SK-N-SH (cell line): ENCODE measurements around the gene TRIM47.

Experiments used
- CHD2 ChIP-seq: fragments of 150-350 bp; IDR thresholded peaks from 2 replicates; pipeline ENCODE4 v1.6.1; 2018; ENCODE audit warnings: low read length; ENCODE audit not compliant: partially characterized antibody
- EP300 ChIP-seq, 2 experiments: IDR thresholded peaks; 2 replicates each; pipeline versions ENCODE4 v1.4.0 to v1.6.1; 2012; ENCODE audit warnings: borderline replicate concordance in 1 of 2, low read depth in 1 of 2, low read length in 1 of 2
- EZH2phosphoT487 ChIP-seq: fragments of 200-600 bp; sonication (generic); IDR thresholded peaks from 2 replicates; pipeline ENCODE4 v1.6.1; 2017; ENCODE audit warnings: low read depth, mixed run types, mild to moderate bottlenecking, antibody characterized with exemption, moderate library complexity, borderline replicate concordance
- GABPA ChIP-seq: IDR thresholded peaks from 2 replicates; pipeline ENCODE4 v1.4.0; 2012; ENCODE audit warnings: low read depth, mild to moderate bottlenecking
- JUND ChIP-seq: IDR thresholded peaks from 2 replicates; pipeline ENCODE4 v1.4.0; 2012
- MAX ChIP-seq: IDR thresholded peaks from 2 replicates; pipeline ENCODE4 v1.4.0; 2012; ENCODE audit warnings: low read depth
- NRF1 ChIP-seq: IDR thresholded peaks from 2 replicates; pipeline ENCODE4 v1.6.1; 2012; ENCODE audit warnings: low read depth, mild to moderate bottlenecking, low read length
- POLR2AphosphoS5 ChIP-seq: IDR thresholded peaks from 2 replicates; pipeline ENCODE4 v1.6.1; 2012; ENCODE audit warnings: low read depth, low read length
- RFX5 ChIP-seq: IDR thresholded peaks from 2 replicates; pipeline ENCODE4 v1.6.1; 2012; ENCODE audit warnings: mild to moderate bottlenecking, improper control_type of control experiment, low read length
- SIN3A ChIP-seq: IDR thresholded peaks from 2 replicates; pipeline ENCODE4 v1.6.1; 2012; ENCODE audit warnings: low read depth, mild to moderate bottlenecking, low read length, moderate library complexity, borderline replicate concordance
- TAF1 ChIP-seq: IDR thresholded peaks from 2 replicates; pipeline ENCODE4 v1.6.1; 2012; ENCODE audit warnings: low read depth, mild to moderate bottlenecking, low read length, moderate library complexity, borderline replicate concordance
- TEAD4 ChIP-seq: IDR thresholded peaks from 2 replicates; pipeline ENCODE4 v1.4.0; 2012; ENCODE audit warnings: mild to moderate bottlenecking, borderline replicate concordance; ENCODE audit not compliant: insufficient read depth
- TF ChIP-seq, protein P1 (sequence below): fragments of 200-600 bp; sonication (generic); IDR thresholded peaks from 2 replicates; pipeline ENCODE4 v1.6.1; 2017; ENCODE audit warnings: antibody characterized with exemption, mild to moderate bottlenecking, moderate library complexity
- TF ChIP-seq, protein P2 (sequence below): IDR thresholded peaks from 2 replicates; pipeline ENCODE4 v1.6.1; 2012; ENCODE audit warnings: mild to moderate bottlenecking, low read depth, low read length, moderate library complexity

- TF ChIP-seq, protein P1, sequence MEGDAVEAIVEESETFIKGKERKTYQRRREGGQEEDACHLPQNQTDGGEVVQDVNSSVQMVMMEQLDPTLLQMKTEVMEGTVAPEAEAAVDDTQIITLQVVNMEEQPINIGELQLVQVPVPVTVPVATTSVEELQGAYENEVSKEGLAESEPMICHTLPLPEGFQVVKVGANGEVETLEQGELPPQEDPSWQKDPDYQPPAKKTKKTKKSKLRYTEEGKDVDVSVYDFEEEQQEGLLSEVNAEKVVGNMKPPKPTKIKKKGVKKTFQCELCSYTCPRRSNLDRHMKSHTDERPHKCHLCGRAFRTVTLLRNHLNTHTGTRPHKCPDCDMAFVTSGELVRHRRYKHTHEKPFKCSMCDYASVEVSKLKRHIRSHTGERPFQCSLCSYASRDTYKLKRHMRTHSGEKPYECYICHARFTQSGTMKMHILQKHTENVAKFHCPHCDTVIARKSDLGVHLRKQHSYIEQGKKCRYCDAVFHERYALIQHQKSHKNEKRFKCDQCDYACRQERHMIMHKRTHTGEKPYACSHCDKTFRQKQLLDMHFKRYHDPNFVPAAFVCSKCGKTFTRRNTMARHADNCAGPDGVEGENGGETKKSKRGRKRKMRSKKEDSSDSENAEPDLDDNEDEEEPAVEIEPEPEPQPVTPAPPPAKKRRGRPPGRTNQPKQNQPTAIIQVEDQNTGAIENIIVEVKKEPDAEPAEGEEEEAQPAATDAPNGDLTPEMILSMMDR = no peak
- TF ChIP-seq TEAD4 = no peak
- no peak for TF ChIP-seq EP300 (IDR thresholded peaks at IDR 0.05; ENCODE audit: borderline replicate concordance in 1 of 2, low read depth in 1 of 2, low read length in 1 of 2)
- no peak for TF ChIP-seq SIN3A
- no peak for TF ChIP-seq MAX
- TF ChIP-seq TAF1 = no peak
- no peak for TF ChIP-seq JUND
- no peak for TF ChIP-seq EZH2phosphoT487
- TF ChIP-seq, protein P2, sequence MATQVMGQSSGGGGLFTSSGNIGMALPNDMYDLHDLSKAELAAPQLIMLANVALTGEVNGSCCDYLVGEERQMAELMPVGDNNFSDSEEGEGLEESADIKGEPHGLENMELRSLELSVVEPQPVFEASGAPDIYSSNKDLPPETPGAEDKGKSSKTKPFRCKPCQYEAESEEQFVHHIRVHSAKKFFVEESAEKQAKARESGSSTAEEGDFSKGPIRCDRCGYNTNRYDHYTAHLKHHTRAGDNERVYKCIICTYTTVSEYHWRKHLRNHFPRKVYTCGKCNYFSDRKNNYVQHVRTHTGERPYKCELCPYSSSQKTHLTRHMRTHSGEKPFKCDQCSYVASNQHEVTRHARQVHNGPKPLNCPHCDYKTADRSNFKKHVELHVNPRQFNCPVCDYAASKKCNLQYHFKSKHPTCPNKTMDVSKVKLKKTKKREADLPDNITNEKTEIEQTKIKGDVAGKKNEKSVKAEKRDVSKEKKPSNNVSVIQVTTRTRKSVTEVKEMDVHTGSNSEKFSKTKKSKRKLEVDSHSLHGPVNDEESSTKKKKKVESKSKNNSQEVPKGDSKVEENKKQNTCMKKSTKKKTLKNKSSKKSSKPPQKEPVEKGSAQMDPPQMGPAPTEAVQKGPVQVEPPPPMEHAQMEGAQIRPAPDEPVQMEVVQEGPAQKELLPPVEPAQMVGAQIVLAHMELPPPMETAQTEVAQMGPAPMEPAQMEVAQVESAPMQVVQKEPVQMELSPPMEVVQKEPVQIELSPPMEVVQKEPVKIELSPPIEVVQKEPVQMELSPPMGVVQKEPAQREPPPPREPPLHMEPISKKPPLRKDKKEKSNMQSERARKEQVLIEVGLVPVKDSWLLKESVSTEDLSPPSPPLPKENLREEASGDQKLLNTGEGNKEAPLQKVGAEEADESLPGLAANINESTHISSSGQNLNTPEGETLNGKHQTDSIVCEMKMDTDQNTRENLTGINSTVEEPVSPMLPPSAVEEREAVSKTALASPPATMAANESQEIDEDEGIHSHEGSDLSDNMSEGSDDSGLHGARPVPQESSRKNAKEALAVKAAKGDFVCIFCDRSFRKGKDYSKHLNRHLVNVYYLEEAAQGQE = no peak
- no peak for TF ChIP-seq POLR2AphosphoS5
- TF ChIP-seq NRF1 = no peak
- TF ChIP-seq CHD2 = no peak
- TF ChIP-seq RFX5 = no peak
- TF ChIP-seq GABPA = no peak
Measured at GRCh38 chr17:75898065-75898464, 19.7 kb upstream of the TRIM47 start.
